ENCODE data around the gene ACMSD. TPM values are rescaled to one million over a fixed set of nuclear protein-coding genes. Genes with fewer than 3 reads are reported as not detected.

The ACMSD gene
- polyA plus RNA-seq, 1 donor from 2014 or later = not detected

GRCh38 chr2:134863446-134863845 lies 25.0 kb downstream of the ACMSD start (continued):
- TF ChIP-seq, protein P1, sequence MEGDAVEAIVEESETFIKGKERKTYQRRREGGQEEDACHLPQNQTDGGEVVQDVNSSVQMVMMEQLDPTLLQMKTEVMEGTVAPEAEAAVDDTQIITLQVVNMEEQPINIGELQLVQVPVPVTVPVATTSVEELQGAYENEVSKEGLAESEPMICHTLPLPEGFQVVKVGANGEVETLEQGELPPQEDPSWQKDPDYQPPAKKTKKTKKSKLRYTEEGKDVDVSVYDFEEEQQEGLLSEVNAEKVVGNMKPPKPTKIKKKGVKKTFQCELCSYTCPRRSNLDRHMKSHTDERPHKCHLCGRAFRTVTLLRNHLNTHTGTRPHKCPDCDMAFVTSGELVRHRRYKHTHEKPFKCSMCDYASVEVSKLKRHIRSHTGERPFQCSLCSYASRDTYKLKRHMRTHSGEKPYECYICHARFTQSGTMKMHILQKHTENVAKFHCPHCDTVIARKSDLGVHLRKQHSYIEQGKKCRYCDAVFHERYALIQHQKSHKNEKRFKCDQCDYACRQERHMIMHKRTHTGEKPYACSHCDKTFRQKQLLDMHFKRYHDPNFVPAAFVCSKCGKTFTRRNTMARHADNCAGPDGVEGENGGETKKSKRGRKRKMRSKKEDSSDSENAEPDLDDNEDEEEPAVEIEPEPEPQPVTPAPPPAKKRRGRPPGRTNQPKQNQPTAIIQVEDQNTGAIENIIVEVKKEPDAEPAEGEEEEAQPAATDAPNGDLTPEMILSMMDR (IDR thresholded peaks at IDR 0.05; ENCODE audit: poor library complexity, severe bottlenecking) = no peak
- TF ChIP-seq RAD21 (conservative IDR thresholded peaks at IDR 0.05) (no peak), TAF1 (IDR thresholded peaks at IDR 0.05; ENCODE audit: low read depth) (no peak)

- H3K4me2 ChIP-seq (ENCODE audit: low read length) = no peak overlapping the region
- TF ChIP-seq REST (IDR thresholded peaks at IDR 0.05; ENCODE audit: borderline replicate concordance) = no peak
- H3K9me3 ChIP-seq (ENCODE audit: low read length) = no peaks in the 10 kb centered on the region
- H3K27me3 ChIP-seq (ENCODE audit: insufficient read depth, low read depth, low read length) = no peaks in the 10 kb centered on the region
- no peak overlapping the region for H3K27ac ChIP-seq (ENCODE audit: low read length)
- H2AFZ ChIP-seq (ENCODE audit: low read depth, low read length) = no peak overlapping the region
- H4K20me1 ChIP-seq (ENCODE audit: insufficient read depth) = no peaks in the 10 kb centered on the region
- no peaks in the 10 kb centered on the region for H3K9me2 ChIP-seq (ENCODE audit: insufficient read depth, low read length)
- H3K36me3 ChIP-seq (ENCODE audit: insufficient read depth, low read length) = no peaks in the 10 kb centered on the region
- no peaks in the 10 kb centered on the region for H3F3A ChIP-seq (ENCODE audit: insufficient read depth, low read length, poor library complexity, severe bottlenecking)
- no peaks in the 10 kb centered on the region for H3K79me2 ChIP-seq (replicated peaks; ENCODE audit: insufficient read depth, low read length)
- no peak overlapping the region for H3K9ac ChIP-seq (ENCODE audit: low read length)
- no peak overlapping the region for H3K4me3 ChIP-seq (ENCODE audit: low read length)
These were observed 26.8 kb downstream of the ACMSD start for GRCh38 chr2:134865067-134865787.

- Histone ChIP-seq H3K27ac (ENCODE audit: low read length) (no peak overlapping the region), H3K9ac (ENCODE audit: low read length) (no peak overlapping the region), H3K4me3 (ENCODE audit: low read length) (no peak overlapping the region), H4K20me1 (ENCODE audit: insufficient read depth) (no peaks in the 10 kb centered on the region), H3K79me2 (replicated peaks; ENCODE audit: insufficient read depth, low read length) (no peaks in the 10 kb centered on the region), H3K36me3 (ENCODE audit: insufficient read depth, low read length) (no peaks in the 10 kb centered on the region), H2AFZ (ENCODE audit: low read depth, low read length) (no peak overlapping the region), H3K4me2 (ENCODE audit: low read length) (no peak overlapping the region), H3K9me3 (ENCODE audit: low read length) (no peaks in the 10 kb centered on the region), H3K9me2 (ENCODE audit: insufficient read depth, low read length) (no peaks in the 10 kb centered on the region), H3F3A (ENCODE audit: insufficient read depth, low read length, poor library complexity, severe bottlenecking) (no peaks in the 10 kb centered on the region), H3K27me3 (ENCODE audit: insufficient read depth, low read depth, low read length) (no peaks in the 10 kb centered on the region)
- no peak for TF ChIP-seq SMC3 (conservative IDR thresholded peaks at IDR 0.05; ENCODE audit: poor library complexity)
- no peak for TF ChIP-seq RAD21 (conservative IDR thresholded peaks at IDR 0.05)
- no peak for TF ChIP-seq EZH2 (IDR thresholded peaks at IDR 0.05; ENCODE audit: borderline replicate concordance, insufficient read depth, low read length, poor library complexity, severe bottlenecking)
- no peak for TF ChIP-seq POLR2AphosphoS5 (IDR thresholded peaks at IDR 0.05)
- no peak for TF ChIP-seq MXI1 (conservative IDR thresholded peaks at IDR 0.05; ENCODE audit: poor library complexity, severe bottlenecking)
- TF ChIP-seq TAF1 (IDR thresholded peaks at IDR 0.05; ENCODE audit: low read depth) = no peak
- TF ChIP-seq, protein P1 (IDR thresholded peaks at IDR 0.05; ENCODE audit: poor library complexity, severe bottlenecking) = no peak
- no peak for TF ChIP-seq REST (IDR thresholded peaks at IDR 0.05; ENCODE audit: borderline replicate concordance)
- TF ChIP-seq EP300 (conservative IDR thresholded peaks at IDR 0.05; ENCODE audit: poor library complexity, severe bottlenecking) = no peak
These were observed 28.2 kb downstream of the ACMSD start for GRCh38 chr2:134866498-134867099.

Data from neural cell (in vitro differentiated cells).